Measurements from ENCODE around the gene CLRN2.

CLRN2 gene

DNA sequence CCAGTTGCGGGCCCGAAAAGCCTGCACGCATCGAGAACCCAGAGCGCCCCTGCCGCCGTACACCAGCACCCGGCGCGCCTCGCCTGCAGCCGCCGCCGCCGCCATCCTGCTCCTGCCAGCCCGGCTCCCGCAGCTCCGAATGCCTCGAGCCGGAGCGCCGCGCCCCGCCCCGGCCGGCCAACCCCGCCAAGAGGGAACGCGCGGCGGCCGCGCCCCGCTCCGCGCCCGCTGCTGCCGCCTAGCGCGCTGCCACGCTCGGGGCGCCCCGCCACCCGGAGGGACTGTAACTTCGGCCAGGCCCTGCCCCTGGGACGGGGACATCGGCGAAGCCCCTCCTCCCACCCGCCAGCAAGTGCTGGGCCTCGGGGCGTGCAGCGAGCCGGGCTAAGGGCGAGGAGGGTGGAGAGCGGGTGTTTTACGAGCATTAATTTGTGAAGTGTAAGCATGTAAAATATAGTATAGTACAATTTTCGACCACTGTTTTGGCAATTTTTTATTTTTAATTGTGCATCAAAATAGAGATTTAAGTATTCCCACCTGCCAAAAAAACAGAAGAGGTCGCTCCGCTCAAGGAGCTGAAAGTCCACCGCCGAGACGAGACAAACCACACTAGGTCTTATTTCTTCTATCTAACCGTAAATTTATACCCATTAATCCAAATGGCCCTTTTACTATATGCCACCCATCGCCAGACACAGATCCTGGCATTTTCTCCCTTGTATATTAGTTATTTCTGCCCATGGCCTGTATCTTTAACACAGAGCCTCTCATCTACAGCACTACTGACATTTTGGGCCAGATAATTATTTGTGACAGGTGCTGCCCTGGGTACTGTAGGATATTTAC is 2.8 kb upstream of the CLRN2 start, which contains the start of gene QDPR:
Gene QDPR, minus strand, starts transcription at position 141 of the 846 bp plus-strand sequence. Its CDS starts 36 bp downstream, at position 105.
- peak within 1 kb of the TSS; percentile 93 for H3K4me2 ChIP-seq (ENCODE audit: low read depth, low read length, poor library complexity, severe bottlenecking)

DNA sequence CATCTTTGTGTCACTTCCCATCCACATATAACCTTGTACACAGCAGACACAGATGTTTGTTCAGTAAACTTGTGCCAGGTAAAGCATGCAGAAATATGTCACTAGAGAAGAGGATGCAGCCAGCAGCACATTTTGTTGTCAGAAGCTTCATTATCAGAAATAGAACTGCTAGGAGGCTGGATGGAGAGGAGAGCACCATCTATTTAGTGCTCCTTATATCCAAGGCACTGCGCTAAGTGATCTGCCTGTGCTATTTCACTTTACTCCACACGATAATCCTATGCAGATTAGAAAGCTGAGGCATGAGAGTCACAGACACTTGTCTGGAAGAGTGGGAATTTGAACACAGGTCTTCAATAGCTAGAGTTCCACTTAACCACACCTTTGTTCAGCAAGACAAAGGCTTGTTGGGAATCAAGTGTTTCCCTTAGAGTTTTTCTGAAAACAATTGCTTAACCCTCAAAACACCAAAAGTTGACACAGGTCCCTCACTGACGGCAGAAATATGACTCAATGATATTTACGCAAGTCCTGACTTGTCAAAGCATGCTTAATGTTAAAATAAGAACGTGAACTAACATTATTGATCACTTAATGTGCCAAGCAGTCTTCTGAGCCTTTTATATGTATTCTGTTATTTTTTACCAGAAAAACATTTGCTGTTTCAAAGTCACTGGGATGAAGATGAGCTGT is 1.8 kb upstream of the CLRN2 start:
- Histone ChIP-seq H3K79me2 (ENCODE audit: insufficient read depth, low read length) (peaks cover 14% of the 10 kb centered on the region), H4K20me1 (ENCODE audit: insufficient read depth, low read length, poor library complexity, severe bottlenecking) (no peaks in the 10 kb centered on the region), H2AFZ (ENCODE audit: low read length) (peak overlapping the region; percentile 73), H3K4me1 (ENCODE audit: insufficient read depth, low read length, poor library complexity, severe bottlenecking) (peaks cover 4% of the 10 kb centered on the region), H3K36me3 (ENCODE audit: insufficient read depth, low read length) (no peaks in the 10 kb centered on the region), H3K4me2 (ENCODE audit: low read depth, low read length, poor library complexity, severe bottlenecking) (peak overlapping the region; percentile 75), H3K4me3 (ENCODE audit: low read length, poor library complexity, severe bottlenecking) (peak overlapping the region; percentile 91), H3F3A (ENCODE audit: low read depth) (no peaks in the 10 kb centered on the region), H3K27me3 (ENCODE audit: insufficient read depth, low read length, poor library complexity, severe bottlenecking) (no peaks in the 10 kb centered on the region), H3K9me2 (replicated peaks; ENCODE audit: low read depth, low read length) (no peaks in the 10 kb centered on the region), H3K9me3 (ENCODE audit: insufficient read depth, low read depth, low read length) (no peaks in the 10 kb centered on the region), H3K9ac (ENCODE audit: low read depth, low read length, poor library complexity, severe bottlenecking) (peak overlapping the region; percentile 57)
- no peak for TF ChIP-seq EZH2phosphoT487 (IDR thresholded peaks at IDR 0.05; ENCODE audit: borderline replicate concordance)
- TF ChIP-seq, protein P1, sequence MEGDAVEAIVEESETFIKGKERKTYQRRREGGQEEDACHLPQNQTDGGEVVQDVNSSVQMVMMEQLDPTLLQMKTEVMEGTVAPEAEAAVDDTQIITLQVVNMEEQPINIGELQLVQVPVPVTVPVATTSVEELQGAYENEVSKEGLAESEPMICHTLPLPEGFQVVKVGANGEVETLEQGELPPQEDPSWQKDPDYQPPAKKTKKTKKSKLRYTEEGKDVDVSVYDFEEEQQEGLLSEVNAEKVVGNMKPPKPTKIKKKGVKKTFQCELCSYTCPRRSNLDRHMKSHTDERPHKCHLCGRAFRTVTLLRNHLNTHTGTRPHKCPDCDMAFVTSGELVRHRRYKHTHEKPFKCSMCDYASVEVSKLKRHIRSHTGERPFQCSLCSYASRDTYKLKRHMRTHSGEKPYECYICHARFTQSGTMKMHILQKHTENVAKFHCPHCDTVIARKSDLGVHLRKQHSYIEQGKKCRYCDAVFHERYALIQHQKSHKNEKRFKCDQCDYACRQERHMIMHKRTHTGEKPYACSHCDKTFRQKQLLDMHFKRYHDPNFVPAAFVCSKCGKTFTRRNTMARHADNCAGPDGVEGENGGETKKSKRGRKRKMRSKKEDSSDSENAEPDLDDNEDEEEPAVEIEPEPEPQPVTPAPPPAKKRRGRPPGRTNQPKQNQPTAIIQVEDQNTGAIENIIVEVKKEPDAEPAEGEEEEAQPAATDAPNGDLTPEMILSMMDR (conservative IDR thresholded peaks at IDR 0.05; ENCODE audit: low read length) = no peak

More for the DNA sequence above, 2.8 kb upstream of the CLRN2 start, which contains the start of gene QDPR:
- Histone ChIP-seq H2AFZ (ENCODE audit: low read length) (peak within 1 kb of the TSS; percentile 92), H3K36me3 (ENCODE audit: insufficient read depth, low read length) (no peaks in the 10 kb centered on the region), H3K27me3 (ENCODE audit: insufficient read depth, low read length, poor library complexity, severe bottlenecking) (no peaks in the 10 kb centered on the region), H3F3A (ENCODE audit: low read depth) (no peaks in the 10 kb centered on the region), H4K20me1 (ENCODE audit: insufficient read depth, low read length, poor library complexity, severe bottlenecking) (no peaks in the 10 kb centered on the region), H3K9me2 (replicated peaks; ENCODE audit: low read depth, low read length) (no peaks in the 10 kb centered on the region), H3K9me3 (ENCODE audit: insufficient read depth, low read depth, low read length) (no peaks in the 10 kb centered on the region), H3K9ac (ENCODE audit: low read depth, low read length, poor library complexity, severe bottlenecking) (peak within 1 kb of the TSS; percentile 84), H3K4me1 (ENCODE audit: insufficient read depth, low read length, poor library complexity, severe bottlenecking) (peaks cover 4% of the 10 kb centered on the region), H3K79me2 (ENCODE audit: insufficient read depth, low read length) (peaks cover 14% of the 10 kb centered on the region), H3K4me3 (ENCODE audit: low read length, poor library complexity, severe bottlenecking) (peak within 1 kb of the TSS; percentile 91)
- TF ChIP-seq, protein P1 (conservative IDR thresholded peaks at IDR 0.05; ENCODE audit: low read length) = peak; percentile 56
- no peak for TF ChIP-seq EZH2phosphoT487 (IDR thresholded peaks at IDR 0.05; ENCODE audit: borderline replicate concordance)

DNA sequence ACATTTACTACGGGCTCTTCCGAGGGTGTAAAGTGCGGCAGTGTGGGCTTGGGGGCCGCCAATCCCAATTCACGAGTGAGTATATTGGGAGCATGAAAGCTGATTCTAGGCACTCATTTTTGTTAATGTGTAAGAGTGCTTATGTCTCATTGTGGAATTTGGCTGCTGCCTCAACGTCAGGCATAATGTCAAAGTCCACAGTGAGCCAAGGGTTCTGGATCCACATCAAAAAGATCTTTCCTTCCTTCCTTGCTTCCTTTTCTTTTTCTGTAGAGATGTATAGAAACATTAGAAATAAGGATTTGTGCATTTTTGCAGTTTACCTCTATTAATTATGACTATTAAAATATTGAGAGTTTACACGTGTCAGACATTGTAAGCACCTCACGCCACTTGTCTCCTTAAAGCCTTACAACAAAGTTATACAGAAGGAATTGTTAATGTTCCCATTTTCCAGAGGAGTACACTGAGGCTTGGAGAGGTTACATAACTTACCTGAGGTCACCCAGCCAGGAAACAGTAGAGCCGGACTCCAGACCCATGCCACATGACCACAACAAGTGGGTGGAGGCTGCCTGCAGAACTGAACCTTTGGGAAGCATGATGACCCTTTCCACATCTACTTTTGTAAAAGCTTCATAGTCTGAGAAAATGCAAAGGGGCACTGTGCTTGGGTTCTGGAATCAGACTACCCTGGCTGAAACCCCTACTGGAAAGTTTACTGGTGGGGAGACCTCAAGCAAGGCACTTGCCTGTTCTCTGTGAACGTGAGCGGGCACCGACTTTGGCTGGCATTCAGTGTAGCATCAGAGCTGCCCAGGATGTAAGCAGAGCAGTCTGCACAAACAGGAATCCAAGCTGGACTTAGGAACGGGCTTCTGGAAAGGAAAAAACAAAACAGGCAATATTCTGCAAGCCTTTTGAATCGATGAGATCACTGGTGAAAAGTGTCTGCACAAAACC is 761 bp downstream of the CLRN2 start:
- no peaks in the 10 kb centered on the region for H3K36me3 ChIP-seq (ENCODE audit: insufficient read depth, low read length)
- H3K4me2 ChIP-seq (ENCODE audit: low read depth, low read length, poor library complexity, severe bottlenecking) = no peak overlapping the region
- no peak overlapping the region for H3K9ac ChIP-seq (ENCODE audit: low read depth, low read length, poor library complexity, severe bottlenecking)
- no peaks in the 10 kb centered on the region for H3K27me3 ChIP-seq (ENCODE audit: insufficient read depth, low read length, poor library complexity, severe bottlenecking)
- H3K4me3 ChIP-seq (ENCODE audit: low read length, poor library complexity, severe bottlenecking) = no peak overlapping the region
- no peaks in the 10 kb centered on the region for H3K9me2 ChIP-seq (replicated peaks; ENCODE audit: low read depth, low read length)
- H3K9me3 ChIP-seq (ENCODE audit: insufficient read depth, low read depth, low read length) = no peaks in the 10 kb centered on the region
- no peaks in the 10 kb centered on the region for H4K20me1 ChIP-seq (ENCODE audit: insufficient read depth, low read length, poor library complexity, severe bottlenecking)
- peaks cover 4% of the 10 kb centered on the region for H3K4me1 ChIP-seq (ENCODE audit: insufficient read depth, low read length, poor library complexity, severe bottlenecking)
- H3F3A ChIP-seq (ENCODE audit: low read depth) = no peaks in the 10 kb centered on the region
- TF ChIP-seq EZH2phosphoT487 (IDR thresholded peaks at IDR 0.05; ENCODE audit: borderline replicate concordance) = no peak
- no peak overlapping the region for H2AFZ ChIP-seq (ENCODE audit: low read length)
- peaks cover 10% of the 10 kb centered on the region for H3K79me2 ChIP-seq (ENCODE audit: insufficient read depth, low read length)
